Astrocyte of the cerebellum (primary cell): ENCODE data around the gene GSG1.

Experiments used
- DNase-seq: peaks from one replicate; pipeline ENCODE4 v3.0.0-alpha.2; 2011; ENCODE audit warnings: low read depth
- H3K4me3 ChIP-seq: 2 replicates; pipeline ENCODE4 v1.5.1; 2011; ENCODE audit warnings: mild to moderate bottlenecking, low read depth, low read length, moderate library complexity
- CTCF ChIP-seq: IDR thresholded peaks from 2 replicates; pipeline ENCODE4 v1.5.1; 2012; ENCODE audit warnings: low read length, low read depth, moderate library complexity, mild to moderate bottlenecking; ENCODE audit errors: missing control alignments
- in situ Hi-C: cut with HindIII; loops from 2 replicates; pipeline ENCODE4 v1.10.0; 2017; ENCODE audit warnings: low sequenced_read_pairs

The GSG1 gene

GRCh38 chr12:13133886-13134285 lies 30.4 kb upstream of the GSG1 start:
- no peak for DNase-seq
- in situ Hi-C loops = no loop called here
- H3K4me3 ChIP-seq = no peak overlapping the region
- no peak for TF ChIP-seq CTCF

DNA sequence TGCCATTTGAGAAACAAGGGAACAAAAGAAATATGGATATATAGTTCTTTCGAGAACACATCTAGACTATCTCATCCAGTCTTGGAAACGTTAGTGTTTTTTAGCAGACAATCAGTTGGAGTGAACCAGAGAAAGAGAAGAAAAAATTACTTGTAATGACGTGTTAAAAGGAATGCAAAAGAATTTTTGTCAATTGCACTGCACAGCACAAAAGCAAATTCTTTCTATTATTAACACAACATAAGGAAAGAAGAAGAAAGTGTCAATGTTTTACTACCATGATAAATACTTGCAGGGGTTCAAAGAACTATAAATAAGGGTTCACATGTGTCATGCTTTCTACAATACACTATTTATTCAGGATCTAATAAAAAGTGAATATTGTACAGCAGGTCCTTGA lies 27.5 kb upstream of the GSG1 start:
- no peak for DNase-seq
- no peak for TF ChIP-seq CTCF
- in situ Hi-C loops = no loop called here
- H3K4me3 ChIP-seq = no peak overlapping the region

- no peak for DNase-seq
- no peak for TF ChIP-seq CTCF
- in situ Hi-C loops = no loop called here
- H3K4me3 ChIP-seq = no peak overlapping the region
Observed at GRCh38 chr12:13128291-13128965, 25.0 kb upstream of the GSG1 start.

DNA sequence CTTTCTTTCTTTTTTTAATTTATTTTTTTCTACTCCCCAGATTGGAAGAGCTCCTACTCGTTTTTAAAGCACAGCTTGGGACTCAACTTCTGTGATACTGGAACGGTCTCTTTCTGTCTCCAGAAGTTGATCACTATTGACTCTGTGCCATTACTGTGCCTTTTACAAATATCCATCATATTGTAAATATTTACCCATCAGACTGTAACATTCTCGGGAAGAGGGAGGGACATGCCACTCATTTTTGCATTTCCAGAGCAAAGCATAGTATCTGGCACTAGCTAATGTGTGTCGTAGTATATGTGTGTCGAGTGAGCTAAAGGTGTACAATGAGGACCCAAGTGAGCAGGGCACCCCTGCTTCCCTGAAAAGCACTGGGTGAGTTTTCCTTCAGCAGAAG lies 24.0 kb upstream of the GSG1 start:
- in situ Hi-C loops = no loop called here

DNA sequence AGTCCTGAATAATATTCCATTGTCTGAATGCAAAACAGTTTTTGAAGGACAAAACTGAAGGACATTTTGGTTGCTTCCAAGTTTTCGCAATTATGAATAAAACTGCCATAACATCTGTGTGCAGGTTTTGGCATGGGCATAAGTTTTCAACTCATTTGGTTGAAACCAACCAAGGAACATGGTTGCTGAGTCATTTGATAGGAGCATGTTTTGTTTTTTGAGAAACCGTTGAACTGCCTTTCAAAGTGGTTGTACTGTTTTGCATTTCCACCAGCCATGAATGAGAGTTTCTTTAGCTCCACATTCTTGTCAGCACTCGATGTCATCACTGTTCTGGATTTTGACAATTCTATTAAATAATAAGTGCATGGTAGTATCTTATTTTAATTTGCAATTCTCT lies 23.0 kb upstream of the GSG1 start:
- no peak overlapping the region for H3K4me3 ChIP-seq
- in situ Hi-C loops = no loop called here
- no peak for DNase-seq
- TF ChIP-seq CTCF = no peak

More for the DNA sequence above, 24.0 kb upstream of the GSG1 start:
- H3K4me3 ChIP-seq = no peak overlapping the region
- no peak for DNase-seq
- TF ChIP-seq CTCF = no peak

DNA sequence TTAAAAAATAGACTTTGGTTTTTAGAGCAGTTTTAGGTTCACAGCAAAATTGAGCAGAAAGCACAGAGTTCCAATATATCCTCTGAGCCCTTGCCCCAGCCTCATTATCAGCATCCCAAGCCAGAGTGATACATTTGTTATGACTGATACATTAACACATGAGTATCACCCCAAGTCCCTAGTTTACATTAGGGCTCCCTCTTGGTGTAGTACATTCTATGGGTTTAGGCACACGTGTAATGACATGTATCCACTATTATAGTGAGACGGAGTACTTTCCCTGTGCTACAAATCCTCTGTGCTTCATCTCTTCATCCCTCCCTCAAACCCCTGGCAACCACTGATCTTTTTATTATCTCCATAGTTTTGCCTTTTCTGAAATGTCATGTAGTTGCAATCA lies 22.5 kb upstream of the GSG1 start:
- DNase-seq = no peak
- H3K4me3 ChIP-seq = no peak overlapping the region
- TF ChIP-seq CTCF = no peak
- in situ Hi-C loops = no loop called here
